HG02840 (cell line): ENCODE data around the gene GMPPA.

Source experiments
- ATAC-seq: cut with Tn5 transposase; IDR thresholded peaks from one replicate; pipeline ENCODE4 v1.9.1; 2021; ENCODE audit warnings: mild to moderate bottlenecking, moderate library complexity, moderate number of reproducible peaks; ENCODE audit not compliant: unreplicated experiment, low FRiP score

The GMPPA gene

DNA sequence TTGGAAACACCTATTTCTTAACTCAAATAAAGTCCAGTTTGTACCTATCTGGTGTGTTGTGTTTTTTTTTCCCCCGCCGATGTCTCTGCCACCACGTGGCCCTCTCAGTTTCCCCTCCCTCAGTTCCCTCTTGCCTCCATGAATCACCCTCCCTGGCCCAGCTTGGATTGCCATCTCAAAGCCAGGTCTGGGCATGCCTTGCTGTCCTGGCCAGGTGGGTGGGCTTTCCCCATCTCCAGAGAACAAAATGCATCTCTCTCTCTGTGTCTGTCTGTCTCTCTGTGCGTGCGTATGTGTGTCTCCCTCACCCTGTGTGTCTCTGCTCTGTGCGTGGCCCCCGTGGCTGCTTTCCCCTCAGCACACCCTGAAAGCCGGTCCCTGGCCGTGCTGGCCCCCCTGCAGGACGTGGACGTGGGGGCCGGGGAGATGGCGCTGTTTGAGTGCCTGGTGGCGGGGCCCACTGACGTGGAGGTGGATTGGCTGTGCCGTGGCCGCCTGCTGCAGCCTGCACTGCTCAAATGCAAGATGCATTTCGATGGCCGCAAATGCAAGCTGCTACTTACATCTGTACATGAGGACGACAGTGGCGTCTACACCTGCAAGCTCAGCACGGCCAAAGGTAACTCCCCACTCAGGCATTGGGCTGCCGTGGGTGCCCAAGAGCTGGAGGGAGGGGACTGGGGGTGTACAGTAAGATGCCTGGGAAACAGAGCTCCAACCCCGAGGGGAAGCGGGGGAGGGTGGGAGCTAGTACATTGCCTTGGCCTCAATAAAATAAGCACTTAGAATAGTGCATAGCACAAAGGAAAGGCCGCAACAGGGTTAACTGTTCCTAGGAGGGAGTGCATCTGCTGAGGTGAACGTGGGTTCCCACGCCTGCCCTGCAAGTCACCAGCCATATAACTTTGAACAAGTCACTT is 31.6 kb upstream of the GMPPA start:
- ATAC-seq: no peak

DNA sequence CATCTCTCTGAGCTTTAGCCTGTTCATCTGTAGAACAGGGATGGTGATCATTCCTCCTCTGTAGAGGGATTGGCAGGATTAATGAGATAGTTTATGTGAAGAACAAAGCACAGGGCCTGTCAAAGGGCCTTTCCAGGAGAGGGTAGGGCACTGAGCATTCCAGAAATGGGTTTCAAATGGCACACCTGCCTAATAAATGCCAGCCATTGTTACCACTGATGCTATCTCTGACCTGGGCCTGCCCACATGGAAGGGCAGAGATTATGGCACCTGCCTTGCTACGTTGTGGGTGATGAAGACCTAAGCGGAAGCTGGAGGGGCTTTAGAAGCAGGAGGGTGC is 31.0 kb upstream of the GMPPA start:
- no peak for ATAC-seq

DNA sequence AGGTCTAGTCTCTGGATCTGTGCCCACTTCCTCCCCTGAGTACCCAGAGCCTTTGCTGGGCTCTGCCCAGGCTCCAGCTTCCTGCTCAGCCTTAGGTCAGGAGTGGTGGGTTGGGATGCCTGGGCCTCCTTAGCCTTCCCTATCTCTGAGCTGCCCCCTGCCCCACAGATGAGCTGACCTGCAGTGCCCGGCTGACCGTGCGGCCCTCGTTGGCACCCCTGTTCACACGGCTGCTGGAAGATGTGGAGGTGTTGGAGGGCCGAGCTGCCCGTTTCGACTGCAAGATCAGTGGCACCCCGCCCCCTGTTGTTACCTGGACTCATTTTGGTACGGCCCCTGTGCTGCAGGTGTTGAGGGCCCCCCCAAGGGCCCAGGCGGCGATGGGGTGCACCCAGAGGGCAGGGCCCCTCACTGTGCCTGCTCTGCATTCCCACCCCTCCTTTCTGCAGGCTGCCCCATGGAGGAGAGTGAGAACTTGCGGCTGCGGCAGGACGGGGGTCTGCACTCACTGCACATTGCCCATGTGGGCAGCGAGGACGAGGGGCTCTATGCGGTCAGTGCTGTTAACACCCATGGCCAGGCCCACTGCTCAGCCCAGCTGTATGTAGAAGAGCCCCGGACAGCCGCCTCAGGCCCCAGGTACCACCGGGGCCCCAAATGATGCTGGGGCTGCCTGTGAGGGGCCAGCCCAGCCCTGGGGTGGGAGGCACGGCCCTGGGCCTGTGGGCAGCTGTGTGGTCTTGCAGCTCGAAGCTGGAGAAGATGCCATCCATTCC is 30.1 kb upstream of the GMPPA start:
- no peak for ATAC-seq

DNA sequence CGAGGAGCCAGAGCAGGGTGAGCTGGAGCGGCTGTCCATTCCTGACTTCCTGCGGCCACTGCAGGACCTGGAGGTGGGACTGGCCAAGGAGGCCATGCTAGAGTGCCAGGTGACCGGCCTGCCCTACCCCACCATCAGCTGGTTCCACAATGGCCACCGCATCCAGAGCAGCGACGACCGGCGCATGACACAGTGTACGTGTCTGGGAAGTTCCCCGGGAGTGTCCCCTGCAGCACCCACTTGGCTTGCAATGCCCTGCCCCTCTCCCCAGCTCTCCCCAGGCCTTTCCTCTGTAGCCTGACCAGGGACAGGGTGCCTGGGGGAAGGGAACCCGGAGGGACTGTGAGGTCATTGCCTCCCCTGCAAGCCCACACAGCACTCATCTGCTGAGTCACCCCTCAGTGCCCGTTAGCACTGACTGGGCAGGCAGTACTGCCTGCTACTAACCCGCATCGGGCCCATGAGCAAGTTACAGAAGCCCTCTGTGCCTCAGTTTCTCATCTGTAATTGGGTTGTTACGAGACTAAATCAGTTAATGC is 29.4 kb upstream of the GMPPA start:
- no peak for ATAC-seq

DNA sequence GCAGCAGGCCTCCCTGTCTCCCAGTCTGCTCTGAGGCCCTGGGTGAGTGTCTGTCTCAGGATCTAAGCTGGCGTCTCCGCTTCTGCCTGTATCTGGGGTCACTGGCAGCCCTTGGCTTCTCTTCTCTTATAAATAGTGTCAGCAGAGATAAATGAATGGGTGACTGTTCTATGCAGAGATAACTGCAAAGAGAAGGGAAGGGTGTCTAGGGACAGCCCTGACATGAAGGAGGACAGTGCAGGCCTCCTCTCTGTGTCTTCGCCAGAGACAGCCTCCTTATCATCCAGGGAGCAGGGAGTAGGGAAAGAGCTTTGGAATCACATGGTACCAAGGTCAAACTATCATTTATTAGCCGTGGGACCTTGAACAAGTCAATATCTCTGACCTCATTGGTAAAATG is 28.3 kb upstream of the GMPPA start:
- ATAC-seq: no peak

DNA sequence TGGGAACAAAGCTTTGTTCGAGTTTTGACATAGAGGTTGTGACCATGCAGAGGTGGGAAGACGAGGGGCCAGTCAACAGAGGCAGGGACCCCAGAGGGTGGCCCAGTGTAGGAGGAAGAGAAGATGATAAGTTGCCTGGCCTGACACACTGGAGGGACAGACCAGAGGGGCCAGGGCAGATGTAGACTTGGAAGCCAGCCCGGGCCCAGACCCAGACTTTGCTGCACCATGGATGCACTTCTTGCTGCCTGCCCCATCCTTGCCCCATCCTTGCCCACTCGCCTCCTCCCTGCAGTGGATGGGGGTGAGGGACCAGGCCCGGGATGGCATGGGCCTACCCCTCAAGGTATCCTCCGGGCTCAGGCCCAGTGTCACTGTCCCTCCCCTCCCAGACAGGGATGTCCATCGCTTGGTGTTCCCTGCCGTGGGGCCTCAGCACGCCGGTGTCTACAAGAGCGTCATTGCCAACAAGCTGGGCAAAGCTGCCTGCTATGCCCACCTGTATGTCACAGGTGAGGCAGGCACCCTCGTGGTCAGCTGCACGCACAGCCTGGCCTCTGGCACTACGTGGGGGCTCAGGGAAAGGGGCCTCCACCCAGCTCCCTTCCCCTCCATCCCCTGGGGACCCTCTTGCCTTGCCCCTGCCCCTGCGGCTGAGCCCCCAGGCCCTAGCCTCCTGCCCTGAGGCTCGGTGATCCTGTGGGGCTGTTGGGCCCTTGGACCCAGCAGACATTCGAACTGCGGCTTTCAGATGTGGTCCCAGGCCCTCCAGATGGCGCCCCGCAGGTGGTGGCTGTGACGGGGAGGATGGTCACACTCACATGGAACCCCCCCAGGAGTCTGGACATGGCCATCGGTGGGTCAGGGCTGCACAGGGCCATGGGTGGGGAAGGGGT is 27.0 kb upstream of the GMPPA start:
- ATAC-seq: no peak

DNA sequence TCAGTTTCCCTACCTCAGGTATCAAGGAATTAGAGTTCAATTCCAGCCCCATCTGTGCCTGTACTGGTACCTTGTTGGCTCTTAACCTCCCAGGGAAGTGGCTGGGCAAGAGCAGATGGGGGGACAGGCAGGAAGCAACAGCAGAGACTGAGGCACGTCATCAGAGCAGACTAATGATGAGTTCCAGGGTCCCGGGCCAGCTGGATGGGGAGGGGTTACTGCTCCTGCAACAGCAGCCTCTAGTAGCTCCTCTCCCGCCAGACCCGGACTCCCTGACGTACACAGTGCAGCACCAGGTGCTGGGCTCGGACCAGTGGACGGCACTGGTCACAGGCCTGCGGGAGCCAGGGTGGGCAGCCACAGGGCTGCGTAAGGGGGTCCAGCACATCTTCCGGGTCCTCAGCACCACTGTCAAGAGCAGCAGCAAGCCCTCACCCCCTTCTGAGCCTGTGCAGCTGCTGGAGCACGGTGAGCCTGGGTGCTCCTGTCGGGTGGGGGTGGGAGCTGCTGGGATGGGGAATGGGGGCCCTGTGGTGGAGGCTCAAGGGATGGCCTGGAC is 26.0 kb upstream of the GMPPA start:
- ATAC-seq: no peak

DNA sequence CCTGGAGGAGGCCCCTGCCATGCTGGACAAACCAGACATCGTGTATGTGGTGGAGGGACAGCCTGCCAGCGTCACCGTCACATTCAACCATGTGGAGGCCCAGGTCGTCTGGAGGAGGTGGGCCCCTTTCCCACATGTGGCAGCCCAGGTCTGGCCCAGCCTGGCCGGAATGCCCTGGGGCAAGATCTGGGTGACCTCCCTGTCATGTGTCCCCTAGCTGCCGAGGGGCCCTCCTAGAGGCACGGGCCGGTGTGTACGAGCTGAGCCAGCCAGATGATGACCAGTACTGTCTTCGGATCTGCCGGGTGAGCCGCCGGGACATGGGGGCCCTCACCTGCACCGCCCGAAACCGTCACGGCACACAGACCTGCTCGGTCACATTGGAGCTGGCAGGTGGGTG is 25.2 kb upstream of the GMPPA start:
- no peak for ATAC-seq

DNA sequence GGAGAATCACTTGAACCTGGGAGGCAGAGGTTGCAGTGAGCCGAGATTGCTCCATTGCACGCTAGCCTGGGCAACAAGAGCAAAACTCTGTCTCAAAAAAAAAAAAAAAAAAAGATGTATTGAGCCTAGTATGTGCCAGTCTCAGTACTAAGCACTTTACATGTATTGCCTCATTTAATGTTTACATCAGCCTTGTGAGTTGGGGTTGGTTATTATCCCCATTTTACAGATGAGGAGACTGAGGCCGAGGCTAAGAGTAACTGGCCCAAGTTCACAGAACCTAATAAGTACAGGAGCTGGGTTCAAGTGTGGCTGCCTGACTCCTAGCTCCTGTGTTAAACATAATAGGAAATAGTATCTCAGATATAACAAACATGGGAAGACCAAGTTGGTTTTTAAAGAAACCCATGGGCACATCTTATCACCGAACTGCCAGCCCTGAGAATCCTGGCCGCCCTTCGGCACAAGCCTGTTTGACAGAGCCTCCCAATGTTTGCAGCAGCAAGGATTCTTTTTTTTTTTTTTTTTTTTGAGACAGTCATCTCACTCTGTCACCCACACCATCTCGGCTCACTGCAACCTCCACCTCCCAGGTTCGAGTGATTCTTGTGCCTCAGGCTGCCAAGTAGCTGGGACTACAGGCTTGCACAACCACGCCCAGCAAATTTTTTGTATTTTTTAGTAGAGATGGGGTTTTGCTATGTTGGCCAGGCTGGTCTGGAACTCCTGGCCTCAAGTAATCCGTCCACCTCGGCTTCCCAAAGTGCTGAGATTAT is 24.2 kb upstream of the GMPPA start:
- ATAC-seq: no peak

DNA sequence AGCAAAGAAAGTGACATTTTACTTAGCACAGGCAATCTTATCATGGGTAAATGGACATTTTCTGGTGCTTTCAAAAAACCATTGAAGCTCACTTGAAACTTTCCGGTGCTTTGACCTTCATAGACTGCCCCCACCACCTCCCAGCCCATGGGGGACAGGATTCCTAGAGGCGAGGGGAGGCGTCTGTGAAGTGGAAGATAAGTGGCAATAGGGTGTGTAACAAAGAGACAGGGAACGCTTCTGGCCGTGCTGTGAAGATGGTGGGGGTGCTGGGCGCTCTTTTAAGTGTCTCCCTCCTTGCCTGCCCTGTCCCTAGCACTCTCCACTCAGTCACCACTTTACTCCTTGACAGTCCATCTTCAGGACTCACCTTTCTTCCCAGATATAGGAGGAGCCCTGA is 23.4 kb upstream of the GMPPA start:
- ATAC-seq: no peak

DNA sequence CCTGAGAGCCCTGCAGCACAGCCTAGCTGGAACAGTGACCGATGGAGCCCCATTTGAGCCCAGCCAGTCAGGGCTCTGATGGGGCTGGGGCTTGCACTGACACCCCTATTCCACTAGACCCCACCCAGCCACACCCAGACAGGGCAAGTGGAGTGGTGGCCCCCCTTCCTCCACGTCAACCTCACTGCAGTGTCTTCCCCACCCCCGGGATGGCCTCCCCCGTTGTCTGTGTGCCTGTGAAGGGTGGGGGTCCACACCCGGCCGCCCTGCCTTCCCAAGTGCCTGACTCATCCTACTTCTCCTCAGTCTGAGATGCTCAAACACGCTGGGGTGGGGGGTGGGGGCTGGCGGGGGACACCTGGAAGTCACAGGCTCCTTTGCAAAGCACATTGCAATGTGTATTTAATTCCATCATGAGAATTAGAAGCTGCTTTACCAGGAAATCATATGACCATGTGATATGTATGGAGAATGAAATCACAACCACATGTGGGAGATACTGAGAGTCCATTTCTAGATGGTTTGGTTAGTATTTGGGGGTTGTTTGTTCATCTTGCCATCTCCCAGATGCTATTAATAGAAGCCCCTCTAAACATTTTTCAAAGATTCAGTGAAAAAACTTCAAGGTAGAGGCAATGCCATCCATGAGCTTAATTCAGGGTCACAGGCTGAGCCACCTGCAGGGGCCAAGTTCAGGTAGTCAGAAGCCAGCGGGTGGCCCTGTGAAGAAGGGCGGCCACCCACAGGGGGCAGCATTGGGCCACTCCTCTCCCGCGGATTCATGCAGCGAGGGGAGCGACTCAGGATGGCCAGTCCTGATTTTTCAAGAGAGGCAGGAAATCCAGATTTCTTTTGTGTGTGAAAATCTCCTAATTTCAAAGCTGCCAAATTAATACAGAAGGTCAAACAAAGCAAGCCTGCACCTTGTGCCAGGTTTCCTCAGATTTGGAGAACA is 22.7 kb upstream of the GMPPA start:
- no peak for ATAC-seq

DNA sequence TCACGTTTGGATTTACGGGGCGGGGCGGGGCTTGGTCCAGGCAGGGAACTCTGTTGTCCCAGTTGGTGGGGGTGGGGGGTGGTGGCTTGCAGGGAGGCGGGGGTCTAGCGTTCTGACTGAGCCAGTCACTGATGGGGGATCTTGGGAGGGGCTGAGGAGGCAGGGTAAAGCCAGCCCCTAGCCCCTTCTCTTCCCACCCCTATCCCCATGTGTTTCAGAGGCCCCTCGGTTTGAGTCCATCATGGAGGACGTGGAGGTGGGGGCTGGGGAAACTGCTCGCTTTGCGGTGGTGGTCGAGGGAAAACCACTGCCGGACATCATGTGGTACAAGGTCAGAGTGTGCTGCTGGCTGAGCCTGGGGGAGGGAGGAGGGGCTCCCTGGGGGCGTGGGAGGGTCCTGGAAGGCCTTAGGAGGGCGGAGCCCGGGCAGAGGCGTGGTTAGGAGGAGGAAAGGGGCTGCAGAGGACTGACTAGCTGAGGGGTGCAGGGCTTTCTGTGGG is 22.0 kb upstream of the GMPPA start:
- ATAC-seq: no peak

DNA sequence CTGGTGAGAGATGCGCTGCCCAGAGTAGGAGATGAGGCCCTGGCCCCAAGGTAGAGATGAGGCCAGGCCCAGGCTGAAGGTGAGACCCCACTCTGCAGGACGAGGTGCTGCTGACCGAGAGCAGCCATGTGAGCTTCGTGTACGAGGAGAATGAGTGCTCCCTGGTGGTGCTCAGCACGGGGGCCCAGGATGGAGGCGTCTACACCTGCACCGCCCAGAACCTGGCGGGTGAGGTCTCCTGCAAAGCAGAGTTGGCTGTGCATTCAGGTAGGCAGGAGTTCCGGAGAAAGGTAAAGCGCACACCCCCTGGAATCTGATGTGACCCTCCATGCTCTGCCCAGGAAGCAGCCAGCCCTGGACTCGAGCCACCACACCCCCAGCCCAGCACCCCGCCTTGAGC is 21.5 kb upstream of the GMPPA start:
- ATAC-seq: no peak

DNA sequence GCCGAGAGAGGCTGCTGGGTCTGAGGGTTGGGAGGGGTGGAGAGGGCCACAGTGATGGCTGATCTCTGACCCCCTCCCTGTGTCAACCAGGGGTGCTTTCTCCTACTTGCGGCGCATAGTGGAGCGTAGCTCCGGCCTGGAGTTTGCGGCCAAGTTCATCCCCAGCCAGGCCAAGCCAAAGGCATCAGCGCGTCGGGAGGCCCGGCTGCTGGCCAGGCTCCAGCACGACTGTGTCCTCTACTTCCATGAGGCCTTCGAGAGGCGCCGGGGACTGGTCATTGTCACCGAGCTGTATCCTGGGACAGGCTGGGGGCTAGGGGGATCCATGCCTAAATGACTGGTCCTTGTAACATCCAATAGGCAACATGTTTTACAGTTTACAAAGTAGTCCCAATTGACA is 20.9 kb upstream of the GMPPA start:
- ATAC-seq: no peak

DNA sequence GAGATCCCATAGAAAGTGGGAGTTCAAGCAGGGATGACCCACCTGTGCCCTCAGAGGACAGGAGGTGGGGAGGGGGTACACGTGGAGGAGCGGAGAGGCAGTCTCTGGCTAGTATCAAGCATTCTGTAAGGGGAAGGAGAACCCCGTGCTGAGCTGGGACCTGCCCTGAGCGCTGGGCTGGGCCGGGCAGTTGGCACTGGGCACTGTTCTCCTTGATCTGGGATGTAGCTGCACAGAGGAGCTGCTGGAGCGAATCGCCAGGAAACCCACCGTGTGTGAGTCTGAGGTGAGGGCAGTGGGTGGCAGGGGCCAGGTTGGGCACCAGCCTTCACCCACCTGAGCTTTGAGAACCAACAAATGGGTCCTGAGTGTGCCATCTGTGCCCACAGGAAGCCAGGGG is 19.8 kb upstream of the GMPPA start:
- ATAC-seq: no peak

DNA sequence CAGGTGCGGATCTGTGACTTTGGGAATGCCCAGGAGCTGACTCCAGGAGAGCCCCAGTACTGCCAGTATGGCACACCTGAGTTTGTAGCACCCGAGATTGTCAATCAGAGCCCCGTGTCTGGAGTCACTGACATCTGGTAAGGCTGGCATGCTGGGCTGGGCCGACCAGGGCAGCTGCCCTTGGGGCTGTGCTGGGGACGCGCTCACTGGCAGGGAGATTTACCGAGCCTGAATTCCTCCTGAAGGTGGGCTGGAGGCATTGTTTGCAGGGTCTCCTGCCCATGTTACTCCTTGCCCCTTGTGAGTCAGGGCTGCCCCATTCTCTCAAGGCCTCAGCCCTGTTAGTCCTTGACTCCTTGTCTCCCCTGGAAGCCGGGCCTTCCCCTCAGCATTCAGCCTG is 18.7 kb upstream of the GMPPA start:
- no peak for ATAC-seq

DNA sequence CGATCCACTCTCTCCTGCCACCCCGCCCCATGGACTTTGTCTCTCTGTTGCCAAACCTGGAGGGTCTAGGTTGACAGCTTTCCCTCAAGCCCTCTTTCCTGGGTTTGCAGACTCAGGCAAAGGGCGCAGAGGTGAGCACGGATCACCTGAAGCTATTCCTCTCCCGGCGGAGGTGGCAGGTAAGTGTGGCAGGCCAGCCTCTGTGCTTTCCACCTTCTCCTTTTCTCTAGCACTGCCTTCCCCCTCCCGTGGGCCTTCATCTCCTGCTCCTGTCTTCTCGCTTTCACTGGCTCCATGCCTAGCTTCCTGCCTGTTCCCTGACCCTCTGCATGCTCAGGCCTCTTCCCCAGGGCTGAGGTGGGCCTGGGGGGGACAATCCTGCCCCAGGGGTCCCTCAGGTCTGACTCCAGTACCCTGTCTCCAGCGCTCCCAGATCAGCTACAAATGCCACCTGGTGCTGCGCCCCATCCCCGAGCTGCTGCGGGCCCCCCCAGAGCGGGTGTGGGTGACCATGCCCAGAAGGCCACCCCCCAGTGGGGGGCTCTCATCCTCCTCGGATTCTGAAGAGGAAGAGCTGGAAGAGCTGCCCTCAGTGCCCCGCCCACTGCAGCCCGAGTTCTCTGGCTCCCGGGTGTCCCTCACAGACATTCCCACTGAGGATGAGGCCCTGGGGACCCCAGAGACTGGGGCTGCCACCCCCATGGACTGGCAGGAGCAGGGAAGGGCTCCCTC is 15.9 kb upstream of the GMPPA start:
- no peak for ATAC-seq
